T-helper 1 cell treated with Interleukin-12 subunit alpha and Interleukin-12 subunit beta and Interleukin-4 antibody, amounts not matched to agents 30 ng/mL and 1 ng/mL, for 36 hours (primary cell): Measurements from ENCODE around the gene BMP8A. TPM values are rescaled to one million over a fixed set of nuclear protein-coding genes. Genes with fewer than 3 reads are reported as not detected.
"Not testable (repeated sequence)": the region's sequence is repeated elsewhere in the genome, so short reads cannot be mapped to it uniquely, and the experiment has no call there.

ENCODE experiments used
- intact Hi-C: fragments of 100-400 bp; cut with micrococcal nuclease; formaldehyde crosslinking; loops from one replicate; pipeline ENCODE4 v1.15.1; 2024
- total RNA-seq: library from RNA; stranded (reverse); gene quantifications from 2 replicates; pipeline ENCODE4 v1.2.3, GENCODE V29; 2022

The BMP8A gene
- total RNA-seq, 1 donor from 2014 or later, result not detected

- intact Hi-C loops, result no loop called here
These were observed 13.9 kb downstream of the BMP8A start for GRCh38 chr1:39505289-39505688.

GRCh38 chr1:39507230-39507928, 15.9 kb downstream of the BMP8A start:
- intact Hi-C loops, result no loop called here

- intact Hi-C loops, result no loop called here
These were observed 16.8 kb downstream of the BMP8A start for GRCh38 chr1:39508266-39508665.

GRCh38 chr1:39508857-39509305, 17.4 kb downstream of the BMP8A start:
- intact Hi-C loops, result no loop called here

- intact Hi-C loops, result no loop called here
These were observed 18.0 kb downstream of the BMP8A start for GRCh38 chr1:39509360-39510009.

GRCh38 chr1:39510570-39511186, 19.2 kb downstream of the BMP8A start:
- intact Hi-C loops, result not testable (repeated sequence)

- intact Hi-C loops, result not testable (repeated sequence)
These were observed 20.0 kb downstream of the BMP8A start for GRCh38 chr1:39511477-39511876.

- intact Hi-C loops, result not testable (repeated sequence)
These were observed 20.9 kb downstream of the BMP8A start for GRCh38 chr1:39512234-39512847.

- intact Hi-C loops, result not testable (repeated sequence)
These were observed 23.3 kb downstream of the BMP8A start for GRCh38 chr1:39514710-39515124.

- intact Hi-C loops, result not testable (repeated sequence)
These were observed 24.0 kb downstream of the BMP8A start for GRCh38 chr1:39515131-39516086.

GRCh38 chr1:39516841-39517240, 25.4 kb downstream of the BMP8A start:
- intact Hi-C loops, result not testable (repeated sequence)

- intact Hi-C loops, result not testable (repeated sequence)
These were observed 26.5 kb downstream of the BMP8A start for GRCh38 chr1:39517936-39518335.

- intact Hi-C loops, result not testable (repeated sequence)
These were observed 27.9 kb downstream of the BMP8A start for GRCh38 chr1:39519376-39519775.

- intact Hi-C loops, result not testable (repeated sequence)
These were observed 30.8 kb downstream of the BMP8A start for GRCh38 chr1:39522221-39522620.

GRCh38 chr1:39522661-39523567, 31.5 kb downstream of the BMP8A start:
- intact Hi-C loops, result no loop called here

- intact Hi-C loops, result no loop called here
These were observed 32.7 kb downstream of the BMP8A start for GRCh38 chr1:39524171-39524570.

- intact Hi-C loops, result no loop called here
These were observed 33.3 kb downstream of the BMP8A start for GRCh38 chr1:39524591-39525365.

- intact Hi-C loops, result no loop called here
These were observed 34.1 kb downstream of the BMP8A start for GRCh38 chr1:39525366-39526165.
